C4-2B (cell line): ENCODE data around the gene ZNF558.

Experiments
- H3K27ac ChIP-seq: fragments of 450-650 bp; 2 replicates; pipeline ENCODE4 v1.5.1; 2017
- ZFX ChIP-seq: fragments of 450-650 bp; IDR thresholded peaks from 2 replicates; pipeline ENCODE4 v1.6.1; 2017
- TF ChIP-seq, protein P1 (sequence below): fragments of 450-650 bp; conservative IDR thresholded peaks from 2 replicates; pipeline ENCODE4 v1.5.1; 2017; ENCODE audit warnings: mild to moderate bottlenecking

The ZNF558 gene

DNA sequence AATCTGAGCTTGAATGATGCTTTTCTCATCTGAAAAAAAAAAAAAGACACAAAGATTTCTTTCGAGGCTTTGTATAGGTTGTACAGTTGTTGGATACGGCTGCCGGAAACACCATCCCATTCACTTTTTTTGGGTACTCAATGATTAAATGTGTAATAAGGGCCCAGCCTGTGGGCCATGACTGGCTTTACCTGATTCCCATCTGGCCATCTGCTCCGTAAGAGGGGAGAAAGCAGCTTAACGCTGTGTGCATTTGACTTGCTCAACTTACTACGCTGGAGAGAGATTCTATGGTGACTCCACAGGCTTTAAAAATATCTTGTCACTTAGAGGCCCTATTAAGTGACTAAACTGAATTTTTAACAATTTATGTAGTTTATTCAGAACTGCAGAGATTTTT, 731 bp downstream of the ZNF558 start:
- TF ChIP-seq, protein P1, sequence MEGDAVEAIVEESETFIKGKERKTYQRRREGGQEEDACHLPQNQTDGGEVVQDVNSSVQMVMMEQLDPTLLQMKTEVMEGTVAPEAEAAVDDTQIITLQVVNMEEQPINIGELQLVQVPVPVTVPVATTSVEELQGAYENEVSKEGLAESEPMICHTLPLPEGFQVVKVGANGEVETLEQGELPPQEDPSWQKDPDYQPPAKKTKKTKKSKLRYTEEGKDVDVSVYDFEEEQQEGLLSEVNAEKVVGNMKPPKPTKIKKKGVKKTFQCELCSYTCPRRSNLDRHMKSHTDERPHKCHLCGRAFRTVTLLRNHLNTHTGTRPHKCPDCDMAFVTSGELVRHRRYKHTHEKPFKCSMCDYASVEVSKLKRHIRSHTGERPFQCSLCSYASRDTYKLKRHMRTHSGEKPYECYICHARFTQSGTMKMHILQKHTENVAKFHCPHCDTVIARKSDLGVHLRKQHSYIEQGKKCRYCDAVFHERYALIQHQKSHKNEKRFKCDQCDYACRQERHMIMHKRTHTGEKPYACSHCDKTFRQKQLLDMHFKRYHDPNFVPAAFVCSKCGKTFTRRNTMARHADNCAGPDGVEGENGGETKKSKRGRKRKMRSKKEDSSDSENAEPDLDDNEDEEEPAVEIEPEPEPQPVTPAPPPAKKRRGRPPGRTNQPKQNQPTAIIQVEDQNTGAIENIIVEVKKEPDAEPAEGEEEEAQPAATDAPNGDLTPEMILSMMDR, result no peak
- TF ChIP-seq ZFX, result no peak

DNA sequence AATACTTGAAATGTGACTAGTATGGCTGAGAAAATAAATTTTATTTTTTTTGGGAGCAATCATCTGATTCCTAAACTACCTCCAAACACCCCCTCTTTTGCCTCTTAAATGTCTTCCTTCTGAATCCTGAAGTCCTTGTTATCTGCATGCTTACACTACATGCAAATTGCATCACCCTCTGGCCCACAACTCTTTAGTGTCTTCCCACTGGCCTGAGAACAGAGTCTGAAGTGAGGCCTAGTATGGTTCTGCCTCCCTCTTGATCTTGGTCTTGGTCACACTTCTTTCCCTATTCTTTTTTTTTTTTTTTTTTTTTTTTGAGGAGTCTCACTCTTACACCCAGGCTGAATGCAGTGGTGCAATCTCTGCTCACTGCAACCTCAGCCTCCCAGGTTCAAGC, 4.8 kb downstream of the ZNF558 start:
- H3K27ac ChIP-seq, result no peak overlapping the region
- TF ChIP-seq, protein P1, result no peak
- no peak for TF ChIP-seq ZFX

More for the DNA sequence above, 731 bp downstream of the ZNF558 start:
- peak overlapping the region; percentile 82 for H3K27ac ChIP-seq

DNA sequence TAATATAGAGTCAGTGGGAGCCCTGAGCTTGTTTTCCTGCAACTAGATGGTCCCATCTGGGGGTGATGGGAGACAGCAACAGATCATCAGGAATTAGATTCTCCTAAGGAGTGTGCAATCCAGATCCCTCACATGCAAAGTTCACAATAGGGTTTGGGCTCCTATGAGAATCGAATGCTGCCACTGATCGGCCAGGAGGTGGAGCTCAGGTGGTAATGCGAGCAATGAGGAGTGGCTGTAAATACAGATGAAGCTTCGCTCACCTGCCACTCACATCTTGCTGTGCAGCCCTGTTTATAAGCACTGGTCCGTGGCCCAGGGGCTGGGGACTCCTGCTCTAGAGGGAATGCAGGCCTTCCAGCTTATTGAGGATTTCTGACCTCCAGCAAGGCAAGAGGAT, 5.7 kb downstream of the ZNF558 start:
- no peak for TF ChIP-seq ZFX
- TF ChIP-seq, protein P1, result no peak; the same call in 1 of the 2 replicates
- H3K27ac ChIP-seq, result no peak overlapping the region

DNA sequence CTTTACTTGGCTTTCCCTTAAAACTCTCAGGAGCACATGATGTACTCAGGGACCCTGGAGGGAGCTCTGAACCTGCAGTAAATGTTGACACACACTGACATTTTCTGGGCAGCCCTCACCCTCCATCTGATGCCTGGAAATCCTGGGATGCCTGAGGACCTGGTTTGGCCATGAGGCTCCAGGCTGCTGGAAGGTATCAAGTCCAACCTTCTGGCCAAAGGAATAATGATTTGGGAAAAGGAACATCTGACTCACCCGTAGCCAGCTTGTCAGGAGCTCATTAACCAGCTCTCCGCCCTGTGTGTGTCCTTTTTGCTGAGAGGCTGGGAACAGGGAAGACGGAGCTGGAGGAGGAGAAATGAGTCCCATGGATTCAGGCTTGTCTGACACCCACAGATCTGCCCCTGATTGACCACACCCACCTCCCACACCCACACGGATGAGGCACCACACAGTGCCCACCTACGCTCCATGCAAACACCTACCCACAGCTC, 10.3 kb downstream of the ZNF558 start:
- H3K27ac ChIP-seq, result no peak overlapping the region

DNA sequence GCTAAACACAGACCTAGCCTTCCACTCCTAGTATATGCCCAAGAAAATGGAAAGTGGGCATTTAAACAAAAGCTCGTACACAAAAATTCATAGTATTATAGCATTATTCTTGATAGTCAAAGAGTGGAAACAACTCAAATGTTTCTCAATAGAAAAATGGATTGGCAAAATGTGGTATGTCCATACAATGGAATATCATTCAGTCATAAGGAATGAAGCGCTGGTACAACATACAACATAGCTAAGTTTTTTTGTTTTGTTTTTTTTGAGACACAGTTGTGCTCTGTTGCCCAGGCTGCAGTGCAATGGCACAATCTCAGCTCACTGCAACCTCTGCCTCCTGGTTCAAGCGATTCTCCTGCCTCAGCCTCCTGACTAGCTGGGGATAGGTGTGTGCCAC, 11.9 kb downstream of the ZNF558 start:
- H3K27ac ChIP-seq, result no peak overlapping the region

More for the DNA sequence above, 10.3 kb downstream of the ZNF558 start:
- TF ChIP-seq, protein P1, result no peak
- TF ChIP-seq ZFX, result no peak

DNA sequence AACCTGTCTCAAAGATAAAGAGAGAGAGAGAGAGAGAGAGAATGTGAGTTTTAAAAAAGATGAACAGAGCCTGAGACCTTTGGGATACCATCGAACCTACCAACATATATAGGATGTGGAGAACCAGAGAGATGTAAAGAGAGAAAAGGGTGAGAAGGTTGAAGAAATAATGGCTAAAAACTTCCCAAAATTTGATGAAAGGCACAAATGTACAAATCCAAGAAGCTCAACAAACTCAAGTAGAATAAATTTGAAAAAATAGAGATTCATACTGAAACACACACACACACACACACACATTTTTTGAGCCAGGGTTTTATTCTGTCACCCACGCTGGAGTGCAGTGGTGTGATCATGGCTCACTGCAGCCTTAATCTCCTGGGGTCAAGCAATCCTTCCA, 16.3 kb downstream of the ZNF558 start:
- H3K27ac ChIP-seq, result no peak overlapping the region
- TF ChIP-seq, protein P1, result no peak
- no peak for TF ChIP-seq ZFX

More for the DNA sequence above, 11.9 kb downstream of the ZNF558 start:
- TF ChIP-seq, protein P1, result no peak

DNA sequence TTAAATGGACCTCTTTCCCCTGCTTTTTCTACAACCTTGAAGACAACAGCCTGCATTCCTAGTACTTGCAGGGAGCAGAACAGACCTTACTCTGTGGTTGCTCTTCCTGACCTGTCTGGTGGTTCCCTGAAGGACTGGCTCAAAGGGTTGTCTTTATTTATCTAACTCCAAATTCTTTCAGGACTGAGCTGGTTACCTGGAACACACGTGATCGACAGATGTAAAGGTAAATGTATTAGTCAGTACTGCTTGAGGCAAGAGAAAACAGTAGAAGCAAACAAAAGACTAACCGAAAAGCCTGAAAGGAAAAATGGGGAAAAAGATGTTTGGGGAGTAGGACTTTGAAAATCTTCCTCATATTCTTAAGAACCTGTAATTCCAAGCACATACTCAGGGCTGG, 17.9 kb downstream of the ZNF558 start:
- TF ChIP-seq, protein P1, result no peak
- no peak for TF ChIP-seq ZFX
- H3K27ac ChIP-seq, result no peak overlapping the region
